Endothelial cell of umbilical vein (primary cell): ENCODE data around the gene LHPP.

Experiments
- GATA2 ChIP-seq: IDR thresholded peaks from 2 replicates; pipeline ENCODE4 v1.7.0; 2011; ENCODE audit warnings: low read depth, mild to moderate bottlenecking, moderate library complexity, mixed read lengths, low read length; ENCODE audit not compliant: insufficient read length, insufficient read depth
- TF ChIP-seq, protein P1 (sequence below), 2 donors: IDR thresholded peaks; 1 replicate in 1 of 2; 2 replicates in 1 of 2; pipeline ENCODE4 v1.5.1; 2011; ENCODE audit warnings: low read length in 2 of 2, mild to moderate bottlenecking in 2 of 2, moderate library complexity in 2 of 2, control low read depth in 1 of 2, inconsistent platforms in 1 of 2, low read depth in 1 of 2; ENCODE audit not compliant: insufficient read depth in 1 of 2; ENCODE audit errors: extremely low read depth in 1 of 2

DNA sequence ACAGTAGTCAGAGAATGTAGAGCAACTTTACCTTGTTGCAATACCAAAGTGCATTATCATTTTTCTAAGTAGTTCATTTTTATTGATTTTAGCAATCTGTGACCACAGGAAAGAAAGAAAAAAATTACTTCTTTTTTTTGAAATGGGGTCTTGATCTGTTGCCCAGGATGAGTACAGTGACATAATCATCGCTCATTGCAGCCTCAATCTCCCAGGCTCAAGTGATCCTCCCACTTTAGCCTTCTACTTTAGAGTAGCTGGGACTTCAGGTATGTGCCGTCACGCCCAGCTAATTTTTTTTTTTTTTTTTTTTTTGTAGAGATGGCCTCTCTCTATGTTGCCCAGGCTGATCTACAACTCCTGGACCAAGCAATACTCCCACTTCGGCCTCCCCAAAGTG is 31.5 kb upstream of the LHPP start:
- TF ChIP-seq, protein P1, sequence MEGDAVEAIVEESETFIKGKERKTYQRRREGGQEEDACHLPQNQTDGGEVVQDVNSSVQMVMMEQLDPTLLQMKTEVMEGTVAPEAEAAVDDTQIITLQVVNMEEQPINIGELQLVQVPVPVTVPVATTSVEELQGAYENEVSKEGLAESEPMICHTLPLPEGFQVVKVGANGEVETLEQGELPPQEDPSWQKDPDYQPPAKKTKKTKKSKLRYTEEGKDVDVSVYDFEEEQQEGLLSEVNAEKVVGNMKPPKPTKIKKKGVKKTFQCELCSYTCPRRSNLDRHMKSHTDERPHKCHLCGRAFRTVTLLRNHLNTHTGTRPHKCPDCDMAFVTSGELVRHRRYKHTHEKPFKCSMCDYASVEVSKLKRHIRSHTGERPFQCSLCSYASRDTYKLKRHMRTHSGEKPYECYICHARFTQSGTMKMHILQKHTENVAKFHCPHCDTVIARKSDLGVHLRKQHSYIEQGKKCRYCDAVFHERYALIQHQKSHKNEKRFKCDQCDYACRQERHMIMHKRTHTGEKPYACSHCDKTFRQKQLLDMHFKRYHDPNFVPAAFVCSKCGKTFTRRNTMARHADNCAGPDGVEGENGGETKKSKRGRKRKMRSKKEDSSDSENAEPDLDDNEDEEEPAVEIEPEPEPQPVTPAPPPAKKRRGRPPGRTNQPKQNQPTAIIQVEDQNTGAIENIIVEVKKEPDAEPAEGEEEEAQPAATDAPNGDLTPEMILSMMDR (IDR thresholded peaks at IDR 0.05; ENCODE audit: extremely low read depth in 1 of 2, insufficient read depth in 1 of 2, low read depth in 1 of 2, low read length in 2 of 2) = no peak
- no peak for TF ChIP-seq GATA2
